Measurements from ENCODE around the gene KCNT1. TPM values are rescaled to one million over a fixed set of nuclear protein-coding genes. Genes with fewer than 3 reads are reported as not detected.
A peak's percentile ranks its signal among the peaks of the same experiment; 100 is the strongest.

Gene KCNT1
- total RNA-seq, 1 experiment from 2014 or later, result 0.68 TPM

- Mint-ChIP-seq H3K9me3 (no peaks in the 10 kb centered on the region), H3K4me3 (no peak overlapping the region), H3K27me3 (ENCODE audit: low read depth) (no peaks in the 10 kb centered on the region), H3K4me1 (peaks cover 0 to 9% of the 10 kb centered on the region in 2 experiments; a peak in 2 of 4 replicates), H3K36me3 (ENCODE audit: insufficient read depth in 1 of 3, low read depth in 3 of 3) (no peaks in the 10 kb centered on the region), H3K27ac (no peak overlapping the region)
- Histone ChIP-seq H3K18ac (ENCODE audit: insufficient read length, low read depth, low read length) (peak overlapping the region; percentile 22), H4K8ac (replicated peaks; ENCODE audit: insufficient read length, low read depth, low read length) (no peak overlapping the region), H3K14ac (ENCODE audit: insufficient read depth, low read length) (no peak overlapping the region; the same call in 1 of the 2 replicates), H2BK20ac (ENCODE audit: low read depth, low read length, poor library complexity, severe bottlenecking) (no peak overlapping the region), H3K4me1 (ENCODE audit: insufficient read depth, low read length) (no peaks in the 10 kb centered on the region), H2BK15ac (ENCODE audit: low read depth, low read length) (no peak overlapping the region; the same call in 1 of the 2 replicates), H4K91ac (ENCODE audit: insufficient read length, low read depth, low read length) (no peak overlapping the region), H3K27me3 (ENCODE audit: insufficient read depth, low read length) (no peaks in the 10 kb centered on the region), H3K4me2 (ENCODE audit: insufficient read depth, insufficient read length, low read length) (no peak overlapping the region), H2BK12ac (ENCODE audit: insufficient read length, low read depth, low read length) (no peak overlapping the region), H2AFZ (ENCODE audit: low read length) (no peak overlapping the region), H3K79me2 (ENCODE audit: insufficient read depth, low read length) (no peaks in the 10 kb centered on the region), H3K4ac (ENCODE audit: low read depth, low read length) (no peak overlapping the region), H3K79me1 (ENCODE audit: insufficient read depth, low read depth, low read length, poor library complexity, severe bottlenecking) (no peaks in the 10 kb centered on the region), H3K27ac (ENCODE audit: insufficient read length, low read depth, low read length) (no peak overlapping the region), H3T11ph (ENCODE audit: low read length) (no peak overlapping the region), H4K5ac (ENCODE audit: insufficient read length, low read depth, low read length) (no peak overlapping the region), H3K23me2 (ENCODE audit: insufficient read length, low read depth, low read length, poor library complexity, severe bottlenecking) (peaks cover under 1% of the 10 kb centered on the region), H2BK120ac (ENCODE audit: low read depth, low read length, poor library complexity, severe bottlenecking) (no peak overlapping the region), H4K20me1 (ENCODE audit: control insufficient read depth, insufficient read depth, insufficient read length) (no peaks in the 10 kb centered on the region), H2AK5ac (ENCODE audit: insufficient read length, low read length) (no peak overlapping the region), H3K23ac (ENCODE audit: insufficient read length, low read depth, low read length) (no peak overlapping the region), H3K56ac (ENCODE audit: insufficient read length, low read depth, low read length) (no peak overlapping the region), H3K9me3 (ENCODE audit: control insufficient read depth, low read depth, low read length) (no peaks in the 10 kb centered on the region), H2BK5ac (ENCODE audit: insufficient read length, low read length) (no peak overlapping the region), H3K9ac (ENCODE audit: extremely low read depth, insufficient read length, low read length) (no peak overlapping the region)
- TF ChIP-seq CTCF (conservative IDR thresholded peaks at IDR 0.05), result no peak
- DNase-seq, result no peak
- WGBS (ENCODE audit: extremely low coverage, insufficient read length, low lambda C conversion rate), result no CpG with 5 or more reads among the region's 33 CpGs
Observed at GRCh38 chr9:135744333-135745070, 42.5 kb downstream of the KCNT1 start.
